MM.1S (cell line): ENCODE data around the gene MNAT1.

Source experiments
- DNase-seq: peaks from one replicate; pipeline ENCODE4 v3.0.0-alpha.2; 2015
- H2AFZ ChIP-seq: fragments of 300-600 bp; sonication (generic); 2 replicates; pipeline ENCODE4 v1.6.0; 2016; ENCODE audit warnings: antibody characterized with exemption, low read length
- H3F3A ChIP-seq: fragments of 300-600 bp; sonication (generic); 2 replicates; pipeline ENCODE4 v1.6.1; 2016; ENCODE audit warnings: mild to moderate bottlenecking, antibody characterized with exemption, low read length, moderate library complexity, mixed read lengths; ENCODE audit not compliant: insufficient read depth
- H3K27ac ChIP-seq: fragments of 300-600 bp; sonication (generic); 2 replicates; pipeline ENCODE4 v1.5.1; 2016; ENCODE audit warnings: mild to moderate bottlenecking, low read length
- H3K27me3 ChIP-seq: fragments of 300-600 bp; sonication (generic); replicated peaks from 2 replicates; pipeline ENCODE4 v1.6.0; 2016; ENCODE audit warnings: low read length; ENCODE audit not compliant: insufficient read depth
- H3K36me3 ChIP-seq: fragments of 300-600 bp; sonication (generic); replicated peaks from 2 replicates; pipeline ENCODE4 v1.6.1; 2016; ENCODE audit warnings: mild to moderate bottlenecking, low read length, mixed read lengths; ENCODE audit not compliant: insufficient read depth
- H3K4me1 ChIP-seq: fragments of 300-600 bp; sonication (generic); 2 replicates; pipeline ENCODE4 v1.6.1; 2016; ENCODE audit warnings: low read length, mixed read lengths
- H3K4me2 ChIP-seq: fragments of 300-600 bp; sonication (generic); 2 replicates; pipeline ENCODE4 v1.6.0; 2016; ENCODE audit warnings: low read depth, low read length
- H3K4me3 ChIP-seq: fragments of 300-600 bp; sonication (generic); 2 replicates; pipeline ENCODE4 v1.5.1; 2016; ENCODE audit warnings: low read length, mixed read lengths
- H3K79me2 ChIP-seq: fragments of 300-600 bp; sonication (generic); 2 replicates; pipeline ENCODE4 v1.6.1; 2016; ENCODE audit warnings: mixed run types, low read length, mixed read lengths
- H3K9ac ChIP-seq: fragments of 300-600 bp; sonication (generic); 2 replicates; pipeline ENCODE4 v1.6.1; 2016; ENCODE audit warnings: low read length, mixed read lengths
- H3K9me2 ChIP-seq: fragments of 300-600 bp; sonication (generic); replicated peaks from 2 replicates; pipeline ENCODE4 v1.6.1; 2016; ENCODE audit warnings: mild to moderate bottlenecking, low read length, mixed read lengths; ENCODE audit not compliant: insufficient read depth
- H3K9me3 ChIP-seq: fragments of 300-600 bp; sonication (generic); replicated peaks from 2 replicates; pipeline ENCODE4 v1.6.1; 2016; ENCODE audit warnings: mild to moderate bottlenecking, low read length, mixed read lengths; ENCODE audit not compliant: insufficient read depth
- H4K20me1 ChIP-seq: fragments of 300-600 bp; sonication (generic); 2 replicates; pipeline ENCODE4 v1.6.1; 2016; ENCODE audit warnings: mild to moderate bottlenecking, low read length, moderate library complexity, mixed read lengths; ENCODE audit not compliant: insufficient read depth
- CTCF ChIP-seq: fragments of 300-600 bp; sonication (generic); IDR thresholded peaks from 2 replicates; pipeline ENCODE4 v1.5.1; 2016; ENCODE audit warnings: antibody characterized with exemption, low read length, mixed read lengths
- EZH2 ChIP-seq: fragments of 300-600 bp; sonication (generic); optimal IDR thresholded peaks from 2 replicates; pipeline ENCODE3; 2017; ENCODE audit warnings: low read depth, mild to moderate bottlenecking, antibody characterized with exemption, low read length, mixed read lengths
- EZH2phosphoT487 ChIP-seq: fragments of 300-600 bp; sonication (generic); IDR thresholded peaks from 2 replicates; pipeline ENCODE4 v1.6.1; 2018; ENCODE audit warnings: antibody characterized with exemption, low read length

Gene MNAT1

GRCh38 chr14:60893911-60894310 lies 159.3 kb downstream of the MNAT1 start:
- Histone ChIP-seq H3K36me3 (no peaks in the 10 kb centered on the region), H3K79me2 (no peaks in the 10 kb centered on the region), H3K9me2 (no peaks in the 10 kb centered on the region), H3K4me3 (no peak overlapping the region), H3K27me3 (no peaks in the 10 kb centered on the region), H4K20me1 (no peaks in the 10 kb centered on the region), H3F3A (no peaks in the 10 kb centered on the region), H2AFZ (no peak overlapping the region), H3K9ac (no peak overlapping the region), H3K27ac (no peak overlapping the region), H3K4me1 (no peaks in the 10 kb centered on the region), H3K4me2 (no peak overlapping the region), H3K9me3 (no peaks in the 10 kb centered on the region)
- DNase-seq = no peak
- no peak for TF ChIP-seq EZH2

- no peak for DNase-seq
- no peaks in the 10 kb centered on the region for H3K27me3 ChIP-seq
- no peaks in the 10 kb centered on the region for H3F3A ChIP-seq
- H3K4me3 ChIP-seq = no peak overlapping the region
- no peak overlapping the region for H3K9ac ChIP-seq
- no peaks in the 10 kb centered on the region for H3K9me3 ChIP-seq
- H4K20me1 ChIP-seq = no peaks in the 10 kb centered on the region
- no peak for TF ChIP-seq EZH2
- TF ChIP-seq CTCF = no peak
- no peak for TF ChIP-seq EZH2phosphoT487
- no peaks in the 10 kb centered on the region for H3K36me3 ChIP-seq
- H3K79me2 ChIP-seq = no peaks in the 10 kb centered on the region
- no peak overlapping the region for H3K27ac ChIP-seq
- no peak overlapping the region for H3K4me2 ChIP-seq
- H3K9me2 ChIP-seq = no peaks in the 10 kb centered on the region
- no peak overlapping the region for H2AFZ ChIP-seq
- no peaks in the 10 kb centered on the region for H3K4me1 ChIP-seq
Observed at GRCh38 chr14:60904381-60904780, 169.8 kb downstream of the MNAT1 start.

GRCh38 chr14:60905923-60906322 lies 171.4 kb downstream of the MNAT1 start:
- Histone ChIP-seq H3K79me2 (no peaks in the 10 kb centered on the region), H3K27me3 (no peaks in the 10 kb centered on the region), H3K9me3 (no peaks in the 10 kb centered on the region), H3F3A (no peaks in the 10 kb centered on the region), H3K4me2 (no peak overlapping the region), H3K9me2 (no peaks in the 10 kb centered on the region), H3K9ac (no peak overlapping the region), H3K4me3 (no peak overlapping the region), H3K27ac (no peak overlapping the region), H2AFZ (no peak overlapping the region), H3K4me1 (no peaks in the 10 kb centered on the region), H3K36me3 (no peaks in the 10 kb centered on the region), H4K20me1 (no peaks in the 10 kb centered on the region)
- no peak for DNase-seq
- TF ChIP-seq CTCF = no peak
- TF ChIP-seq EZH2 = no peak
- TF ChIP-seq EZH2phosphoT487 = no peak

- Histone ChIP-seq H2AFZ (no peak overlapping the region), H3K4me1 (no peaks in the 10 kb centered on the region), H3K9me2 (no peaks in the 10 kb centered on the region), H3K36me3 (no peaks in the 10 kb centered on the region), H3K9me3 (no peaks in the 10 kb centered on the region), H3K79me2 (no peaks in the 10 kb centered on the region), H3F3A (no peaks in the 10 kb centered on the region), H3K27me3 (no peaks in the 10 kb centered on the region), H3K4me2 (no peak overlapping the region), H4K20me1 (no peaks in the 10 kb centered on the region), H3K4me3 (no peak overlapping the region), H3K27ac (no peak overlapping the region), H3K9ac (no peak overlapping the region)
- no peak for TF ChIP-seq CTCF
- TF ChIP-seq EZH2phosphoT487 = no peak
- TF ChIP-seq EZH2 = no peak
- no peak for DNase-seq
Observed at GRCh38 chr14:60915781-60916180, 181.2 kb downstream of the MNAT1 start.
